Measurements from ENCODE around the gene IFT81. TPM values are rescaled to one million over a fixed set of nuclear protein-coding genes. Genes with fewer than 3 reads are reported as not detected.

The IFT81 gene
- total and polyA plus RNA-seq, 2 of the 13 experiments (the other 11 are each of a cell fraction or from before 2014, with no cell fraction given): 4.2 to 13.0 TPM

GRCh38 chr12:110123919-110124268 lies 263 bp upstream of the IFT81 start (continued):
- TF ChIP-seq TRAFD1 (CRISPR knock-in tag; IDR thresholded peaks at IDR 0.05; ENCODE audit: borderline replicate concordance): no peak
- TF ChIP-seq ZNF891 (CRISPR knock-in tag; IDR thresholded peaks at IDR 0.05): no peak
- TF ChIP-seq ZBTB26 (CRISPR knock-in tag; IDR thresholded peaks at IDR 0.05; ENCODE audit: borderline replicate concordance): no peak
- peak; percentile 86 for TF ChIP-seq MYC (CRISPR knock-in tag; IDR thresholded peaks at IDR 0.05; ENCODE audit: borderline replicate concordance)
- no peak for TF ChIP-seq RCOR2 (CRISPR knock-in tag; IDR thresholded peaks at IDR 0.05)
- TF ChIP-seq TGIF2 (CRISPR knock-in tag; IDR thresholded peaks at IDR 0.05): no peak
- TF ChIP-seq ZBTB33 (CRISPR knock-in tag; IDR thresholded peaks at IDR 0.05): no peak
- TF ChIP-seq PTBP1 (IDR thresholded peaks at IDR 0.05; ENCODE audit: low read depth, low read length, poor library complexity, severe bottlenecking): no peak
- TF ChIP-seq STAG1 (CRISPR knock-in tag; IDR thresholded peaks at IDR 0.05): no peak
- TF ChIP-seq ZNF512 (CRISPR knock-in tag; IDR thresholded peaks at IDR 0.05): no peak
- TF ChIP-seq NR2F6 (IDR thresholded peaks at IDR 0.05): no peak
- 0 out of 2 replicates have a peak, but pooled peaks have one; percentile 4 for TF ChIP-seq NR2F6 (CRISPR knock-in tag; IDR thresholded peaks at IDR 0.05)
- no peak for TF ChIP-seq PCBP2 (optimal IDR thresholded peaks at IDR 0.05; ENCODE audit: low read depth, low read length, poor library complexity, severe bottlenecking)
- no peak for TF ChIP-seq ZNF276 (CRISPR knock-in tag; IDR thresholded peaks at IDR 0.05; ENCODE audit: low read depth)
- no peak for TF ChIP-seq NFATC3 (CRISPR knock-in tag; IDR thresholded peaks at IDR 0.05)
- TF ChIP-seq ZNF441 (CRISPR knock-in tag; IDR thresholded peaks at IDR 0.05; ENCODE audit: borderline replicate concordance): no peak
- TF ChIP-seq ZNF292 (CRISPR knock-in tag; IDR thresholded peaks at IDR 0.05; ENCODE audit: borderline replicate concordance, low read depth): no peak
- TF ChIP-seq ARNTL (CRISPR knock-in tag; IDR thresholded peaks at IDR 0.05): no peak
- peak; percentile 93 for TF ChIP-seq ZNF24 (IDR thresholded peaks at IDR 0.05)
- TF ChIP-seq MNT (IDR thresholded peaks at IDR 0.05): no peak
- TF ChIP-seq ZNF235 (CRISPR knock-in tag; IDR thresholded peaks at IDR 0.05; ENCODE audit: borderline replicate concordance): no peak
- no peak for TF ChIP-seq SP1 (IDR thresholded peaks at IDR 0.05)
- TF ChIP-seq SP1 (CRISPR knock-in tag; IDR thresholded peaks at IDR 0.05): peak; percentile 68; the same call in 1 of the 2 replicates

All from HepG2 (cell line).